Measurements from ENCODE around the gene TAF9. TPM values are rescaled to one million over a fixed set of nuclear protein-coding genes. Genes with fewer than 3 reads are reported as not detected.

Gene TAF9
- total RNA-seq, 2 experiments from 2014 or later, result 101 to 113 TPM

GRCh38 chr5:69416699-69417098, 47.4 kb upstream of the TAF9 start:
- Histone ChIP-seq H3K9me2 (ENCODE audit: insufficient read depth, low read length) (no peaks in the 10 kb centered on the region), H4K20me1 (ENCODE audit: insufficient read depth, low read length) (no peaks in the 10 kb centered on the region), H3K4me1 (ENCODE audit: insufficient read depth, low read length, poor library complexity, severe bottlenecking) (no peaks in the 10 kb centered on the region), H2AFZ (ENCODE audit: low read length) (no peak overlapping the region), H3K4me3 (ENCODE audit: low read depth, low read length, poor library complexity, severe bottlenecking) (no peak overlapping the region), H3K9me3 (ENCODE audit: low read length) (no peaks in the 10 kb centered on the region), H3K36me3 (ENCODE audit: insufficient read depth, low read length) (peaks cover 68% of the 10 kb centered on the region), H3K4me2 (ENCODE audit: low read length) (no peak overlapping the region), H3K79me2 (ENCODE audit: insufficient read depth, low read depth, low read length) (no peaks in the 10 kb centered on the region), H3K27ac (ENCODE audit: low read depth, low read length, poor library complexity, severe bottlenecking) (no peak overlapping the region)
- intact Hi-C loops (cut with micrococcal nuclease; ENCODE audit: unreplicated experiment), result no loop called here
- DNase-seq (ENCODE audit: low spot score), result no peak
- ChIA-PET CTCF (ENCODE audit: unreplicated experiment) (no interaction called here), POLR2A (no interaction called here)
- BruUV-seq (replicated peaks), result no TSS peak
- TF ChIP-seq CTCF (conservative IDR thresholded peaks at IDR 0.05; ENCODE audit: low read length) (no peak), EZH2phosphoT487 (IDR thresholded peaks at IDR 0.05; ENCODE audit: borderline replicate concordance, low read depth, low read length) (no peak)

- intact Hi-C loops (cut with micrococcal nuclease; ENCODE audit: unreplicated experiment), result no loop called here
- Histone ChIP-seq H3K9me3 (ENCODE audit: low read length) (no peaks in the 10 kb centered on the region), H3K79me2 (ENCODE audit: insufficient read depth, low read depth, low read length) (no peaks in the 10 kb centered on the region), H4K20me1 (ENCODE audit: insufficient read depth, low read length) (no peaks in the 10 kb centered on the region), H3K4me2 (ENCODE audit: low read length) (no peak overlapping the region; the same call in 1 of the 2 replicates), H2AFZ (ENCODE audit: low read length) (no peak overlapping the region), H3K36me3 (ENCODE audit: insufficient read depth, low read length) (peaks cover 70% of the 10 kb centered on the region), H3K4me1 (ENCODE audit: insufficient read depth, low read length, poor library complexity, severe bottlenecking) (no peaks in the 10 kb centered on the region), H3K4me3 (ENCODE audit: low read depth, low read length, poor library complexity, severe bottlenecking) (no peak overlapping the region), H3K9me2 (ENCODE audit: insufficient read depth, low read length) (no peaks in the 10 kb centered on the region), H3K27ac (ENCODE audit: low read depth, low read length, poor library complexity, severe bottlenecking) (no peak overlapping the region)
- TF ChIP-seq CTCF (conservative IDR thresholded peaks at IDR 0.05; ENCODE audit: low read length) (no peak), EZH2phosphoT487 (IDR thresholded peaks at IDR 0.05; ENCODE audit: borderline replicate concordance, low read depth, low read length) (no peak)
- CTCF ChIA-PET (ENCODE audit: unreplicated experiment), result no interaction called here
- POLR2A ChIA-PET, result no interaction called here
- no peak for DNase-seq (ENCODE audit: low spot score)
- BruUV-seq (replicated peaks), result no TSS peak
Measured at GRCh38 chr5:69416180-69416579, 46.9 kb upstream of the TAF9 start.

- Histone ChIP-seq H4K20me1 (ENCODE audit: insufficient read depth, low read length) (no peaks in the 10 kb centered on the region), H3K9me3 (ENCODE audit: low read length) (no peaks in the 10 kb centered on the region), H2AFZ (ENCODE audit: low read length) (no peak overlapping the region), H3K9me2 (ENCODE audit: insufficient read depth, low read length) (no peaks in the 10 kb centered on the region), H3K4me1 (ENCODE audit: insufficient read depth, low read length, poor library complexity, severe bottlenecking) (no peaks in the 10 kb centered on the region), H3K4me2 (ENCODE audit: low read length) (peak overlapping the region; percentile 22; the same call in 1 of the 2 replicates), H3K36me3 (ENCODE audit: insufficient read depth, low read length) (peaks cover 73% of the 10 kb centered on the region), H3K27ac (ENCODE audit: low read depth, low read length, poor library complexity, severe bottlenecking) (no peak overlapping the region), H3K4me3 (ENCODE audit: low read depth, low read length, poor library complexity, severe bottlenecking) (no peak overlapping the region), H3K79me2 (ENCODE audit: insufficient read depth, low read depth, low read length) (no peaks in the 10 kb centered on the region)
- DNase-seq (ENCODE audit: low spot score), result no peak
- ChIA-PET POLR2A (no interaction called here), CTCF (ENCODE audit: unreplicated experiment) (no interaction called here)
- intact Hi-C loops (cut with micrococcal nuclease; ENCODE audit: unreplicated experiment), result no loop called here
- BruUV-seq (replicated peaks), result no TSS peak
- TF ChIP-seq EZH2phosphoT487 (IDR thresholded peaks at IDR 0.05; ENCODE audit: borderline replicate concordance, low read depth, low read length) (no peak), CTCF (conservative IDR thresholded peaks at IDR 0.05; ENCODE audit: low read length) (no peak)
Measured at GRCh38 chr5:69415584-69415958, 46.3 kb upstream of the TAF9 start.

Data from OCI-LY7 (cell line).